GM08714 (cell line): ENCODE data around the gene NIT2.
"Not testable (repeated sequence)": the region's sequence is repeated elsewhere in the genome, so short reads cannot be mapped to it uniquely, and the experiment has no call there.

Experiments used
- H3K4me3 ChIP-seq: fragments of 200-500 bp; sonication (Bioruptor generic); 2 replicates; pipeline ENCODE4 v1.5.1; 2014; ENCODE audit warnings: mild to moderate bottlenecking, low read length, inconsistent platforms
- ZNF274 ChIP-seq: IDR thresholded peaks from 2 replicates; pipeline ENCODE4 v1.6.1; 2012; ENCODE audit warnings: mild to moderate bottlenecking, low read depth, low read length

NIT2 gene

DNA sequence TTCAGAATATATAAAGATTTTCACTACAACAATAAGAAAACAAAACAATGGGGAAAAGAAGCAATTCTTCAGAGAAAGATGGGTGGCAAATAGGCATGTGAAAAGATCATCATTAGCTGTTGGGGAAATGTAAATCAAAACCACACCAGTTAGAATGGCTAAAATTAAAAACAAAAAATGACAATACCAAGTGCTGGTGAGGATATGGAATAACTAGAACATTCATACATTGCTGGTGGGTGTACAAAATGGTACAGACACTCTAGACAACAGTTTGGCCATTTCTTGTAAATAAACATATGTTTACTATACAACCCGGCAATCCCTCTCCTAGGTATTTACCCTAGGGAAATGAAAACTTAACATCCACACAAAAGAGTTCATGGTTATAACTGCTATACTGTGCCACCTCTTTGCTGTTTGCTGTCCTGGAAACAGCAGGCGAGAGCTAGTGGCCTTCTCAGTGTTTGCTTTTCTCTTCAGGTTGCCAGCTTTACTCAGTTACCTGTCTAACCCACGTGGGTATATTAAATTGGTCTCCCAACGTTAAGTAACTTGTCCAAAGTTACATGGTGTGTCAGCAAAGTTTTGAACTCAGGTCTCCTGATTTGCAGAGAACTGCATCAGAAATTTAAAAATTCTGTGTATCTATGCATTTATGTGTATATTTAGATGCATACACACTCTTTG, 4.6 kb upstream of the NIT2 start:
- H3K4me3 ChIP-seq = no peak overlapping the region
- TF ChIP-seq ZNF274 = no peak

DNA sequence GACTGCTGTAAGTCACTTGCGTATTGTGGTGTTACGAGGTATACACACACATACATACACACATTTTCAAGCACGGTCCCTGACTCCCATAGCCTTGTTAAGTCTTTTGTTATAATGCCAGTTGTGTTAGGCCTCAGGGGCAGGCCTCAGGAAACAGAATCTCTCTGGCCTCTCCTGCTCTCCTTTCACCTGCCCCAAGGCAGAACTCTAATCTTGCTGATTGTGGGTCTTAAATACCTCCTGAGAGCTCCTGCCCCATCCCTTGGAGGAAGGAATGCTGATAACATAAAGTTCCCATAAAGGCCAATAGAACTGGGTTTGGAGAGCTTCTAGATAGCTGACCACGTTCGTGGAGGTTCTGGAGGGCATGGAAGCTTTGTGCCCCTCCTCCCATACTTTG, 3.9 kb upstream of the NIT2 start:
- TF ChIP-seq ZNF274 = no peak
- H3K4me3 ChIP-seq = no peak overlapping the region

DNA sequence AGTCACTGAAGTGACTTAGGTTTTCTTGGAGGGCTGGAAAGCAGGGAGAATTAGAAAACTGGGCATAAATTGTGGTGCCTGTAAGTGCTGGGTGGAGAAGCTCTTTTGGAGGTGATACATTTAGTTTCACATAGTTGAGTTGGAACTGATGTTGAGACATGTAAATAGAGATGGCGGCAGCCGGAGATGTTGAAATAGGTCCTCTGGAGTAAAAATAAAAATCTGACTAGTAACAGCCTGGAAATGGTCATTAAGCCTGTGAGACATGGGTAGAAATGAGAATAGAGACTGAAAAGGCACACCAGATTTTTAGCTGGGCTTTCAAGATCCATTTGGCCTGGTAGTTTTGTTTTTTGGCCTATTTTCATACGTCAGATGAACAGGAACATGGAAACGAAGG, 2.9 kb upstream of the NIT2 start:
- H3K4me3 ChIP-seq = no peak overlapping the region
- no peak for TF ChIP-seq ZNF274

DNA sequence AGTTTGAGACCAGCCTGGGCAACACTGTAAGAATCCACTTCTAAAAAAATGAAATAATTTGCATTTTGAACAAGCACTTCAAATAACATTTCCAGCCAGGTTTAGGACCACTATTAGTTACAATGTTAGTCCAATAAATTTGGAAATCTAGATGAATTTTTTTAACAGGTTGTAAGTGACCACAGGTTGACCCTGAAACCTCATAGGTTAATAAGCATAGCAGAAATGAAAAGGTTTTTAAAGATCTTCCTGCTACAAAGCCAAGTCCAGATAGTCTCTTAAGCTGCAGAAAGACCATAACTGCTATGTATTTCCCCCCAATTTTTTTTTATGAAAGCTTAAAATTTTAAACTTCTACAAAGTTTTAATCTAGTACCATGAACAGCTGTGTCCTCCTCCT, 1.5 kb upstream of the NIT2 start:
- H3K4me3 ChIP-seq = no peak overlapping the region
- no peak for TF ChIP-seq ZNF274

DNA sequence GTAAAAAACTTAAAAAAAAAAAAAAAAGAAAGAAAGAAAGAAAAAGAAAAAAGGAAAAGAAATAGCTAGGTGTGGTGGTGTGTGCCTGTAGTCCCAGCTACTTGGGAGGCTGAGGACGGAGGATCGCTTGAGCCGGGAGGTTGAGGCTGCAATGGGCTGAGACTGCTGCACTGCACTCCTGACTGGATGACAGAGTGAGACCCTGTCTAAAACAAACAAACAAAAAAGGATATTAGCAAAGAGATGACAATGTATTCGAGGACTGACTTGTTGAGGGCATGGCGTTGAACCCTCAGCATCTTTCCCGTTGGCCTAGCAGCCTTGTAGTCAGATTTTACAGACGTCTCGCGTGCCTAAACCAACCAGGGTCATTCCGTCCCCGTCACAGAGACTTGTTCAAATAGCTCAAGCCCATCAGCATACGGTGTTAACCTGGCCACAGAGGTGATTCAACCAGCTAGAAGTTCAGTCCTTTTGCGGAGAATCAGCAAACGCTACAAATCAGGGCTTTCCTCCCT, 528 bp upstream of the NIT2 start:
- TF ChIP-seq ZNF274 = no peak
- H3K4me3 ChIP-seq = peak overlapping the region; percentile 91; the same call in 1 of the 2 replicates

DNA sequence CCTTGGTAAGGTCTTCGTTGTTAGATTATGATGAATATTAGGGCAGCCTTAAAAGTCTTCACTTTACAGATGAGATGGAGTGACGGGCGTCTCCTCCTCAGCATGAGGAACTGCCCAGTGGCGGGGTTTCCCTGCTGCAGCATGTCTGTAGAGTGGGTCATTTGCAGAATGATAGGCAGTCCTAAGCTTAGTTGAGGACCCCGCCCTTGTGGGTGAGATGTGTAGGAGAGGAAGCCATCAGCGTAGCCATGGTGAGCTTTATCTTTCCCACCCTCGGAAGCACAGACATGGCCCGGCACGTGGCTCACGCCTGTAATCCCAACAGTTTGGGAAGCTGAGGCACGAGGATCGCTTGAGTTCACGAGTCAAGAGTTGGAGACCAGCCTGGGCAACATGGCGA, 877 bp downstream of the NIT2 start:
- peak overlapping the region; percentile 91 for H3K4me3 ChIP-seq
- TF ChIP-seq ZNF274 = no peak

DNA sequence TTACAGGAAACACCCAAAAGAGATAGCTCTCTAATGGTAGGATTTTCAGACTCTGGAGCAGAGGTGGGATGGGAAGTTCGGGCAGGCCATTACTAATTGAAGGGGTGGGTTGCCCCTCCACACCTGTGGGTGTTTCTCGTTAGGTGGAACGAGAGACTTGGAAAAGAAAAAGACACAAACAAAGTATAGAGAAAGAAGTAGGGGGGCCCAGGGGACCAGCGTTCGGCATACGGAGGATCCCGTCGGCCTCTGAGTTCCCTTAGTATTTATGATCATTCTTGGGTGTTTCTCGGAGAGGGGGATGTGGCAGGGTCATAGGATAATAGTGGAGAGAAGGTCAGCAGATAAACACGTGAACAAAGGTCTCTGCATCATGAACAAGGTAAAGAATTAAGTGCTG, 1.7 kb downstream of the NIT2 start:
- not testable (repeated sequence) for H3K4me3 ChIP-seq

DNA sequence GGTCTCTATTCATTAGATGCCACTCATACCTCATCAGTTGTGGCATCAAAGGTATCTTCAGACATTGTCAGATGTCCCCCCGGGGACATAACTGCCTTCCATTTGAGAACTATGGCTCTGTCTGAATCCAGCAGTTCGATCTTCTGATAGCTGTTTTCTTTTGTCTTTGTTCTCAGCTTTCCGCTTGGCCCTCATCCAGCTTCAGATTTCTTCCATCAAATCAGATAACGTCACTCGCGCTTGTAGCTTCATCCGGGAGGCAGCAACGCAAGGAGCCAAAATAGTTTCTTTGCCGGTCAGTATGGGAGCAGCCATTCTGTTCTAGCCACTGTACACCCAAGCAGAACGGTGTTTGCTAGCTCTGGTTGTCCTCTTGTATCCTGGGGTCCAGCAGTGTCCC, 4.4 kb downstream of the NIT2 start:
- no peak for TF ChIP-seq ZNF274
- H3K4me3 ChIP-seq = no peak overlapping the region

DNA sequence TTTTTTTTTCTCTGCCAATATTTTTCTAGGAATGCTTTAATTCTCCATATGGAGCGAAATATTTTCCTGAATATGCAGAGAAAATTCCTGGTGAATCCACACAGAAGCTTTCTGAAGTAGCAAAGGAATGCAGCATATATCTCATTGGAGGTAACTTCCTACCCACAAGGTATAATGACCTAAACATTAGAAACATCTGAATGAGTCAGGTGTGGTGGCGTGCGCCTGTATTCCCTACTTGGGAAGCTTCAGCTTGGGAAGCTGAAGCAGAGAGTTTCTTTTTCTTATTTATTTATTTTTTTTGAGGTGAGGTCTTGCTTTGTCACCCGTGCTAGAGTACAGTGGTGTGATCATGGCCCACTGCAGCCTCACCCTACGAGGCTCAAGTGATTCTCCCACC, 5.2 kb downstream of the NIT2 start:
- no peak for TF ChIP-seq ZNF274

DNA sequence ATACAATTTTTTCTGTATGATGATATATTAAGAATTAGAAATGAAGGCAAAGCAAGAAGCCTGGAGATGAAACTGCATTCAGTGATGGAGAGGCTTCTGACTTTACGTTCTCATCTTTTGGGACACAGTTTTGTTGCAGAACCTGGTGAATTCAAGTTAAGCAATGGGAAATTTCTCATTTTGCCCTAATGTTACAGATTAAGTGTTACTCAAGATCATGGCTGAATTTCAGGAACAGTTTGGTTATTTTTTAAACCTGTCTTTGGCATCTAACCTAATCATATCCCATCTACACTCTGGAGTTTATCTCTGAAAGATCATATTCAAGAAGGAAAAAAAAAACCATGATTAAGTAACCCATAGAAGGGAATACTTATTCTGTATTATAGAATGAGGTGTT, 6.0 kb downstream of the NIT2 start:
- TF ChIP-seq ZNF274 = no peak
- H3K4me3 ChIP-seq = no peak overlapping the region

More for the DNA sequence above, 5.2 kb downstream of the NIT2 start:
- no peak overlapping the region for H3K4me3 ChIP-seq

DNA sequence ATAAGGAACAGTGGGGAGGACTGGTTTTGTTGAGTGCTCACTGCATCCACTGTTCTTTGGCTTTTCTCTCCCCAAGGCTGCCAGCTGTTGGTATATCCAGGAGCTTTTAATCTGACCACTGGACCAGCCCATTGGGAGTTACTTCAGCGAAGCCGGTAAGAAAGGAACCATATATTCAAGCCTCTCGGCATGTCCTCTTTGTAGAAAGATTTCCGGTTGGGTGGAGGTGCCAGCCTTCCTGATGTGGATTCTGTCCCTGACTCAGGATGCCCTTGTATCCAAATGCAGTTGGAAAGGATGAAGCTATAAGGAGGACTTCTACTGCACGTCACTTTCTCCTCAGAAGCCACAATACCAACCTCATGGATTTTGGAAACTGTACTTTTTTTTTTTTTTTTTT, 14.2 kb downstream of the NIT2 start:
- H3K4me3 ChIP-seq = no peak overlapping the region
- TF ChIP-seq ZNF274 = no peak

DNA sequence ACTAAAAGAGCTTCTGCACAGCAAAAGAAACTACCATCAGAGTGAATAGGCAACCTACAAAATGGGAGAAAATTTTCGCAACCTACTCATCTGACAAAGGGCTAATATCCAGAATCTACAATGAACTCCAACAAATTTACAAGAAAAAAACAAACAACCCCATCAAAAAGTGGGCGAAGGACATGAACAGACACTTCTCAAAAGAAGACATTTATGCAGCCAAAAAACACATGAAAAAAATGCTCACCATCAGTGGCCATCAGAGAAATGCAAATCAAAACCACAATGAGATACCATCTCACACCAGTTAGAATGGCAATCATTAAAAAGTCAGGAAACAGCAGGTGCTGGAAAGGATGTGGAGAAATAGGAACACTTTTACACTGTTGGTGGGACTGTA, 17.2 kb downstream of the NIT2 start:
- not testable (repeated sequence) for H3K4me3 ChIP-seq

DNA sequence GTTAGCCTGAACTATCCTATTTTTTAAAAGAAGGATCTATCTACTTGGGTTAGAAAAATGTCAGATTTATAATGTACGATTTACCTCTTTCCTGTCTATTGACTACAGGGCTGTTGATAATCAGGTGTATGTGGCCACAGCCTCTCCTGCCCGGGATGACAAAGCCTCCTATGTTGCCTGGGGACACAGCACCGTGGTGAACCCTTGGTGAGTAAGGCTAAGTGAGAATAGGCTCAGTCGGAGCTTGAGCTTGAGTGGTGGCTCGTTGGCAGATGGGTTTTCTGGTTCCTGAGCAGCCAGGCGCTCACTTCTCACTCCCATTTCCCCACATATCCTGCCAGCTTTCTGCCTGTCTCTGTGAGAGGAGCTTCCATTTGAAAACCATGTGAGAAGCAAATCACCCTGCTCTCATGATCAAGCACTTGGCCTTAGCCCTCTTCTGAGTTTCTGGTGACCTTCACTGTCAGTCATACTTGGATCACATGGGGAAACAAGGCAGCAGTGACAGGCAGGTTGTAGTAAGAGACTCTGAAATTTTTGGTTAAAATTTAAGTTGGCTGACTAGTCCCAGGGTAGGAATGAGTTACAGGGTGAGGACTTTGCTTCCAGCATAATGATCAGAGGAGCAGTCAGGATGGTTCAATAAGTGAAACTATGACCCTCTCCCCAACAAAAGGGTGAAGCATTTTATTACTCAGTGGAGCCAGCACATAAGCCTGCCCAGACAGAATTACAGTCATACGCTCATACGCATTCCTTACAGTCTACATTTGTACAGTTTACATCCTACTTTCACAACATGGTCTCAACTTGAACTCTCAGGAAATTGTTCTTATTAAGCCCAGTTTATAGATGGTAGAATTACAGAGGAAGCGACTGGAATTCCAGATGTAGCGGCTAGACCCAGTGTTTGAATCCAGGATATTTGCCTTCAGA, 18.0 kb downstream of the NIT2 start:
- TF ChIP-seq ZNF274 = no peak
- H3K4me3 ChIP-seq = no peak overlapping the region

DNA sequence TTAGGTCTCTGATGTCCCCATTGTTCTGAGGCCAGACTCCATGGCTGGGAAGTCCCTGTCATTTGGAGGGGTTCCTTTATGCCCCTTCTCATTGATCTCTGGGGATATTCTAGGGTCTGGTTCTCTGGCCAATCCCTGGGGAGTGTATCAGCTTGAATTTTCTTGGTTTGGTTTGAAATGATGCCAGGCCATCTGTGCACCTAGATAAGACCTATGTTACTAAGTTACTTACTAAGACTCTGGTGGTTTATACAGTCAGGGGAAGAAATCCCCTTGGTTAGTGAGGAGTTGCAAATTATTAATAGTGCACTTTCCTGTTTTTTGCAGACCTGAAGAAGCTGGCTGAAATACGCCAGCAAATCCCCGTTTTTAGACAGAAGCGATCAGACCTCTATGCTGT, 20.3 kb downstream of the NIT2 start:
- H3K4me3 ChIP-seq = no peak overlapping the region
- TF ChIP-seq ZNF274 = no peak

DNA sequence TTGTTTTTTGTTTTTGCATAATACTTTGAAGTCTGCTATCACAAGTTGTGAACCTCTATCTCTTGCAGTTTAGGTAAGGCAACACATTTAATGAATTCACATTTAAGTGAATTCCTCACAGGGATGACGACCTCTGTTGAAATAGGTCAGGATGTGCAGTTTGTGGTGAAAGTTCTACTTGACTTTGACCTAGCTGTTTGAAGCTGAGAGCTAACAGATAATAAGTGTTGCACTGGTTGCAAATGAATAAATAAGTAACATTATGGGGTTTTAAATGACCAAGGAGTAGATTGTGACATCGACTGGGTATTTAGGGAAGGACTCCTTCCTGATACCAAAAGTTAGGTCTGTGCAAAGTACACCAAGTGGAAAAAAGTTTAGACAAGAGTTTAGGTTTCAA, 23.9 kb downstream of the NIT2 start:
- no peak for TF ChIP-seq ZNF274
- H3K4me3 ChIP-seq = no peak overlapping the region
